ENCODE results near the gene CARD19. TPM values are rescaled to one million over a fixed set of nuclear protein-coding genes. Genes with fewer than 3 reads are reported as not detected.
"Not testable (repeated sequence)": the region's sequence is repeated elsewhere in the genome, so short reads cannot be mapped to it uniquely, and the experiment has no call there.

The CARD19 gene
- polyA plus RNA-seq, 10 donors = 22.9 to 38.0 (median 28.0) TPM

GRCh38 chr9:93099551-93100275 lies 3.7 kb downstream of the CARD19 start:
- DNase-seq = no peak

DNA sequence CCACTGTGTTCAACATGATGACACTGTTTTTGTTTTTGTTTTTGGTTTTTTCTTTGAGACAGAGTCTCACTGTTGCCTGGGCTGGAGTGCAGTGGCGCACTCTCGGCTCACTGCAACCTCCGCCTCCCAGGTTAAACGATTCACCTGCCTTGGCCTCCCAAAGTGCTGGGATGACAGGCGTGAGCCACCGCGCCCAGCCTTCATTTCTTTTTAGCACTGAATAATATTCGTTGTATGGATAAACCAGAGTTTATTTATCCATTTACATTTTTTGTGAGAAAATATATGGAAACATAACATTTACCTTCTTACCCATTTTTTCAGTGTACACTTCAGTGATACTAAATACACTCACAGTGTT lies 4.2 kb downstream of the CARD19 start:
- no peak for DNase-seq

- DNase-seq = not testable (repeated sequence)
These were observed 5.1 kb downstream of the CARD19 start for GRCh38 chr9:93101086-93101485.

GRCh38 chr9:93105620-93106019 lies 9.6 kb downstream of the CARD19 start:
- DNase-seq = no peak

- no peak for DNase-seq
These were observed 11.3 kb downstream of the CARD19 start for GRCh38 chr9:93107151-93107824.

DNA sequence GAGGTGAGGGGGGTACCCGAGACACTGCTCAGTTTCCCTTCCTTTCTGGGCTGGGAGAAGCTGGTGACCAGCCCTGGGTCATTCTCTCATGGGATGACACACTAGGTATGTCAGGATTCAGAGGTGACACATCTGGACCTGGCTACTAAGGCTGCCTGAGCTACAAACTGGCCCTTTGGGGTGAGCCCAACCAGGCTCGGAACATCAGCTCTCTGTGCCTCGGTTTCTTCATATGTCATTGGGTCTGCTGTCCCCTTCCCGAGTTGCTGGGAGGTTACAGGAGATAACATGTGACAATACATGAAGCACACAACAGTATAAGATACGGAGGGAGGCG lies 11.8 kb downstream of the CARD19 start:
- DNase-seq = no peak

GRCh38 chr9:93108291-93109041 lies 12.4 kb downstream of the CARD19 start:
- DNase-seq = no peak

GRCh38 chr9:93110311-93110855 lies 14.4 kb downstream of the CARD19 start:
- no peak for DNase-seq

GRCh38 chr9:93111001-93111370 lies 15.0 kb downstream of the CARD19 start:
- DNase-seq = no peak

DNA sequence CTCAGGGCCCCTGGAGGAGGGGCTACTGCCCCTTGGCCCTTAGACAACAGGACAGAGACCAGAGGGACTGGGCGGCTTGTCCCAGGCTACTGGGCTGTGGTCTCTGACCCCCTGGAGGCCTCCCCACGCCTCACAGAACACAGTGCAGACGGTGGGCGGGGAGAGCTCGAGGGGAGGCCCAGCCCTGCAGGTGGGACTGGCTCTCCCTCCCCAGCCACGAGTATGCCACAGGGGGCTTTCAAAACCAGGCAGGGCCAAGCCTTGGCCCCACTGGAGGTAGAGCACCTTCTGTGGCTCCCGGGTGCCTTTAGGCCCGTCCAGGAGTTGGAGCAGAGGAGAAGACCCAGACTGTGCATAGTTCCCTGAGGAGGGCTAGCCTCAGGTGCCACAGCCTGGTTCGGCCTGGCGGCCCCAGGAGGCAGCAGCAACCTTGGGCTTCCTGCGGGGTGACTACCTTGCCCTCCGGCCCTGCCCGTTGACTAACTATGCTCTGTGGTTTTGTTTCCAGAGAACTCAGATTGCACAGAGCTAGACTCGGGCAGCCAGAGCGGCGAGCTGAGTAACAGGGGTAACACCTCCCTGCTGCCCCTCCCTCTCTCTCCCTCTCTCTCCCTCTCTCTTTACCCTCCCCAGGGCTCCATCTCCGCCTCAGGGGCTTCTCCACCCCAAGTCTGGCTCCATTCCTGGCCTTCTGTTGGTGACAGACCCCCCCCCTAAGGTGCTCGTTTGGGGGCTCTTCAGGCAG lies 15.5 kb downstream of the CARD19 start:
- DNase-seq = no peak

DNA sequence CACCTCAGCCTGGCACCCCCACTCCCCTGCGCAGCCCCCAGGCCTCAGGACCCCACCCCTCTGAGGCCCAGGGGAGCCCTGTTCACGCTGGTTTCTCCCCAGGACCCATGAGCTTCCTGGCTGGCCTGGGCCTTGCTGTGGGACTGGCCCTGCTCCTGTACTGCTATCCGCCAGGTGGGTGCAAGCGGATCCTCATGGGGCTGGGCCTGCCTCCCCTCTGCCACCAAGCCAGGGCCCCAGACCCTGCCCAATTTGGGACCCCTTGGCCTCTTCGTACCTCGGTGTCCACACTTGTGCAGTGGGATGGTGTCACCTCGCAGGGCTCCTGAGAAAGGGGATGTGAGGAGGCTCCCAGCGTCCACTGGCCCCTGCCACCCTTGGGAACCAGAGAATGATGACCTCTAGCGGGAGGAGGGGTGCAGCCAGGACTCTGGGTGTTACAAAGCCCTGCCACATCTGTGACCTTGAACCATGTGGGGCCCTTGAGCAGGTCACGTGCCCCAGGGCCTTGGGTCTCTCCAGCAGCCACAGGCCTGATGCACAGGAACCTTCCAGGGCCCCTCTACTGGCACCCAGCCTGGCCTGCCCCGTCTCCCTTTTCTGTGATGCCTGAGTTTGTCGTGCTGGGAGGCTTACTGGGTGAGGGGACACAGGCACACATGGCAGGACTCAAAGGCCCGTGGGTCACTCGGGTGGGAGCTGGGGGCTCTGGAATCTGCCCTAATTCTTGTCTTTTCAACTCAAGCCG lies 16.3 kb downstream of the CARD19 start:
- DNase-seq = no peak

GRCh38 chr9:93112864-93113389 lies 16.9 kb downstream of the CARD19 start:
- DNase-seq = no peak

GRCh38 chr9:93114169-93114983 lies 18.4 kb downstream of the CARD19 start:
- no peak for DNase-seq

DNA sequence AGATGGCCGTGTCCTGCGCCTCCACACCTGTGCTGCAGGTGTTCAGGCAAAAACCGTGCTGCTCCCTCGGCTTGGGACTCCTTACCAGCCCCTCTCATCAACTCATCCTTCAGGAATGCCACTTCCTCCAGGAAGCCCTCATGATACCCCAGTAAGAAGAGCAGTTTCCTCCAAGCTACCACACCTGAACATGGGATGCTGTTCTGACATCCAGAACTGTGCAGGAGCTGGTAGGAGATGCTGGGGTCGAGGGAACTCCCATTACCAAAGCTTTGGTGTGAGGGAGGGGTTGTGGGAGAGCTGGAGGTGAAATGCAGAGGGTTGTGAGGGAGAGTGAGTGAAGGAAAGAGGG lies 18.9 kb downstream of the CARD19 start:
- DNase-seq = no peak

- DNase-seq = no peak
These were observed 19.6 kb downstream of the CARD19 start for GRCh38 chr9:93115486-93116071.

DNA sequence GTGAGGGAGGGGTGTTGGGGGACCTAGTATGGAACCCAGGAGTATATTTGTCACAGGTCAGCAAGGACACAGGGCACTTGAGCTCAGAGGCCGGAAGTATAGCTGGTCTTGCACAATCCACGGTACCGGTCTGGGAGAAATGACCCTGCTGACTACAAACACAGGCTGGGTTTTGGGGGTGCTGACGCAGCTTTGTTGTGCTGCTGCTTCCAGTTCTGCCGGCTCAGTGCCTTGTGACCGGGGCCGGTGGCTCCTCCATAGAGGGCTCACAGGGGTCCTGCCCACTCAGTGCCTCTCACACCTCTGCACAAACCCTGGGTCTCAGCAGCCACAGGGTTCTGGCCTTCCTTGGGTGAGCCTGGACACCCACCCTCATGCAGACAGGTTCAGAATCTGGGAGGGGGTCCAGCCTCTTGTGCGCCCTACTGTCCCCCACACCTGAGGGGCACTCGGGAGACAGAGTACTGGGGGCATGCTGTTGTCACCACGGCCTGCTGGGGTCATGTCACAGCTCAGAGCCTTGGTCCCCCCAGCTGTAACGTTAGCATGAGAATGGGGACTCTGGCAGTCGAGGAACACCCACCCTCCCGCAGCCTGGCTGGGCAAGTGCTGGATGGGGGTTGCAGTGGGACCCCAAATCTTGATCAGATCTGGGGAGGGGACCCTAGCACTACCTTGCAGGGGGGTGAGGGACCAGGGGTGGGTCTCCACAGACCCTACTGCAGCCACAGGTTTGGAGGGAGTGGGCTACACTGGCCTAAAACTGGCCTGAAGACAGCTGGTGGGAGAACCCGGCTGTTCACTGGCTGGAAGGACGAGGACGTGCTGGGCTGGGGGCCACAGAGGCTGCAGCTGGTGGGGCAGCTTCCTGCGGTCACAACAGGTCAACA lies 20.3 kb downstream of the CARD19 start:
- DNase-seq = peak in 1 of 3 donors; percentile 65

GRCh38 chr9:93117521-93117920 lies 21.5 kb downstream of the CARD19 start:
- not testable (repeated sequence) for DNase-seq
